MM.1S (cell line): ENCODE data around the gene ZFP69B.

Experiments used
- DNase-seq: peaks from one replicate; pipeline ENCODE4 v3.0.0-alpha.2; 2015
- H2AFZ ChIP-seq: fragments of 300-600 bp; sonication (generic); 2 replicates; pipeline ENCODE4 v1.6.0; 2016; ENCODE audit warnings: antibody characterized with exemption, low read length
- H3F3A ChIP-seq: fragments of 300-600 bp; sonication (generic); 2 replicates; pipeline ENCODE4 v1.6.1; 2016; ENCODE audit warnings: mild to moderate bottlenecking, antibody characterized with exemption, low read length, moderate library complexity, mixed read lengths; ENCODE audit not compliant: insufficient read depth
- H3K27ac ChIP-seq: fragments of 300-600 bp; sonication (generic); 2 replicates; pipeline ENCODE4 v1.5.1; 2016; ENCODE audit warnings: mild to moderate bottlenecking, low read length
- H3K27me3 ChIP-seq: fragments of 300-600 bp; sonication (generic); replicated peaks from 2 replicates; pipeline ENCODE4 v1.6.0; 2016; ENCODE audit warnings: low read length; ENCODE audit not compliant: insufficient read depth
- H3K36me3 ChIP-seq: fragments of 300-600 bp; sonication (generic); replicated peaks from 2 replicates; pipeline ENCODE4 v1.6.1; 2016; ENCODE audit warnings: mild to moderate bottlenecking, low read length, mixed read lengths; ENCODE audit not compliant: insufficient read depth
- H3K4me1 ChIP-seq: fragments of 300-600 bp; sonication (generic); 2 replicates; pipeline ENCODE4 v1.6.1; 2016; ENCODE audit warnings: low read length, mixed read lengths
- H3K4me2 ChIP-seq: fragments of 300-600 bp; sonication (generic); 2 replicates; pipeline ENCODE4 v1.6.0; 2016; ENCODE audit warnings: low read depth, low read length
- H3K4me3 ChIP-seq: fragments of 300-600 bp; sonication (generic); 2 replicates; pipeline ENCODE4 v1.5.1; 2016; ENCODE audit warnings: low read length, mixed read lengths
- H3K79me2 ChIP-seq: fragments of 300-600 bp; sonication (generic); 2 replicates; pipeline ENCODE4 v1.6.1; 2016; ENCODE audit warnings: mixed run types, low read length, mixed read lengths
- H3K9ac ChIP-seq: fragments of 300-600 bp; sonication (generic); 2 replicates; pipeline ENCODE4 v1.6.1; 2016; ENCODE audit warnings: low read length, mixed read lengths
- H3K9me2 ChIP-seq: fragments of 300-600 bp; sonication (generic); replicated peaks from 2 replicates; pipeline ENCODE4 v1.6.1; 2016; ENCODE audit warnings: mild to moderate bottlenecking, low read length, mixed read lengths; ENCODE audit not compliant: insufficient read depth
- H3K9me3 ChIP-seq: fragments of 300-600 bp; sonication (generic); replicated peaks from 2 replicates; pipeline ENCODE4 v1.6.1; 2016; ENCODE audit warnings: mild to moderate bottlenecking, low read length, mixed read lengths; ENCODE audit not compliant: insufficient read depth
- H4K20me1 ChIP-seq: fragments of 300-600 bp; sonication (generic); 2 replicates; pipeline ENCODE4 v1.6.1; 2016; ENCODE audit warnings: mild to moderate bottlenecking, low read length, moderate library complexity, mixed read lengths; ENCODE audit not compliant: insufficient read depth
- EZH2 ChIP-seq: fragments of 300-600 bp; sonication (generic); optimal IDR thresholded peaks from 2 replicates; pipeline ENCODE3; 2017; ENCODE audit warnings: low read depth, mild to moderate bottlenecking, antibody characterized with exemption, low read length, mixed read lengths
- EZH2phosphoT487 ChIP-seq: fragments of 300-600 bp; sonication (generic); IDR thresholded peaks from 2 replicates; pipeline ENCODE4 v1.6.1; 2018; ENCODE audit warnings: antibody characterized with exemption, low read length
- TF ChIP-seq, protein P1 (sequence below): fragments of 300-600 bp; sonication (generic); IDR thresholded peaks from 2 replicates; pipeline ENCODE4 v1.5.1; 2016; ENCODE audit warnings: antibody characterized with exemption, low read length, mixed read lengths

The ZFP69B gene

DNA sequence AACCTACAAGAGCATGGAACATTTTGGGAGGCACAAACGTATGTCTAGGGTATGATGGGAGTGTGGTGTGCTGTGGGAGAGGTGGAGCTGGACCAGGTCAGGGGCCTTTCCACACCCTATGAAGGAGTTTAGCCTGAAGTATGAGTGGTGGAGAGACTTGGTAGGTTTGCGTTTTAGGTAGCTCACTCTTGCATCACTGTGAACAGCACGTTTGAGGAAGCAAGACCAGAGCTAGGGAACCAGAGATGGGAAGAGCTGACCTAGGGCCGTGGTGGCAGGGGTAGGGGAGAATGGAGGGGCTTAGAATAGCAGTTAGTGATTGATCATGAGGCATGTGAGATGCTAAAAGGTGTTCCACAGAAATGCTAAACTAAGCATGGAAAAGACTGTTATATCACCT is 25.1 kb upstream of the ZFP69B start:
- H3K4me1 ChIP-seq, result no peaks in the 10 kb centered on the region
- no peaks in the 10 kb centered on the region for H3K36me3 ChIP-seq
- no peak overlapping the region for H3K27ac ChIP-seq
- no peaks in the 10 kb centered on the region for H3K27me3 ChIP-seq
- no peaks in the 10 kb centered on the region for H3K9me2 ChIP-seq
- no peak overlapping the region for H3K4me3 ChIP-seq
- no peaks in the 10 kb centered on the region for H3F3A ChIP-seq
- no peak overlapping the region for H2AFZ ChIP-seq
- no peak for TF ChIP-seq EZH2
- TF ChIP-seq EZH2phosphoT487, result no peak
- TF ChIP-seq, protein P1, sequence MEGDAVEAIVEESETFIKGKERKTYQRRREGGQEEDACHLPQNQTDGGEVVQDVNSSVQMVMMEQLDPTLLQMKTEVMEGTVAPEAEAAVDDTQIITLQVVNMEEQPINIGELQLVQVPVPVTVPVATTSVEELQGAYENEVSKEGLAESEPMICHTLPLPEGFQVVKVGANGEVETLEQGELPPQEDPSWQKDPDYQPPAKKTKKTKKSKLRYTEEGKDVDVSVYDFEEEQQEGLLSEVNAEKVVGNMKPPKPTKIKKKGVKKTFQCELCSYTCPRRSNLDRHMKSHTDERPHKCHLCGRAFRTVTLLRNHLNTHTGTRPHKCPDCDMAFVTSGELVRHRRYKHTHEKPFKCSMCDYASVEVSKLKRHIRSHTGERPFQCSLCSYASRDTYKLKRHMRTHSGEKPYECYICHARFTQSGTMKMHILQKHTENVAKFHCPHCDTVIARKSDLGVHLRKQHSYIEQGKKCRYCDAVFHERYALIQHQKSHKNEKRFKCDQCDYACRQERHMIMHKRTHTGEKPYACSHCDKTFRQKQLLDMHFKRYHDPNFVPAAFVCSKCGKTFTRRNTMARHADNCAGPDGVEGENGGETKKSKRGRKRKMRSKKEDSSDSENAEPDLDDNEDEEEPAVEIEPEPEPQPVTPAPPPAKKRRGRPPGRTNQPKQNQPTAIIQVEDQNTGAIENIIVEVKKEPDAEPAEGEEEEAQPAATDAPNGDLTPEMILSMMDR, result no peak
- H3K9me3 ChIP-seq, result no peaks in the 10 kb centered on the region
- no peak overlapping the region for H3K4me2 ChIP-seq
- no peak overlapping the region for H3K9ac ChIP-seq
- no peaks in the 10 kb centered on the region for H3K79me2 ChIP-seq
- no peaks in the 10 kb centered on the region for H4K20me1 ChIP-seq
- no peak for DNase-seq

DNA sequence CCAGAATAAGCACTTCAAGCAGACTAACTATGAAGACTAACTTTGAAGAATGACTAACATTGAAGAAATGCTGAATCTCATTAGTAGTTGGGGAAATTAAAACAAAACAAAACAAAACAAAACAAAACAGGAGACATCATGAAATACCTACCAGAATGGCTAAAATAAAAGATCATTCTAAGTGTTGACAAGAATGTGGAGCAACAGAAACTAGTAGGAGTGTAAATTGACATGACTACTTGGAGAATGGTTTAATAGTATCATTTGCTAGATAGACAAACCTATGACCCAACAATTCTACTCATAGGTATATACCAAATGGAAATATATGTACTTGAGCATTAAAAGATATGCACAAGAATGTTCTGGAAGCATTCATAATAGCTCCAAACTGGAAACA is 18.9 kb upstream of the ZFP69B start:
- no peaks in the 10 kb centered on the region for H3K9me3 ChIP-seq
- H3K36me3 ChIP-seq, result no peaks in the 10 kb centered on the region
- no peaks in the 10 kb centered on the region for H3K4me1 ChIP-seq
- TF ChIP-seq EZH2 (no peak), EZH2phosphoT487 (no peak)
- TF ChIP-seq, protein P1, result no peak
- H3K9me2 ChIP-seq, result no peaks in the 10 kb centered on the region
- H3F3A ChIP-seq, result no peaks in the 10 kb centered on the region
- no peak overlapping the region for H3K4me3 ChIP-seq
- no peak overlapping the region for H3K27ac ChIP-seq
- no peak for DNase-seq
- no peaks in the 10 kb centered on the region for H4K20me1 ChIP-seq
- no peak overlapping the region for H2AFZ ChIP-seq
- no peak overlapping the region for H3K4me2 ChIP-seq
- no peaks in the 10 kb centered on the region for H3K27me3 ChIP-seq
- H3K9ac ChIP-seq, result no peak overlapping the region
- no peaks in the 10 kb centered on the region for H3K79me2 ChIP-seq

DNA sequence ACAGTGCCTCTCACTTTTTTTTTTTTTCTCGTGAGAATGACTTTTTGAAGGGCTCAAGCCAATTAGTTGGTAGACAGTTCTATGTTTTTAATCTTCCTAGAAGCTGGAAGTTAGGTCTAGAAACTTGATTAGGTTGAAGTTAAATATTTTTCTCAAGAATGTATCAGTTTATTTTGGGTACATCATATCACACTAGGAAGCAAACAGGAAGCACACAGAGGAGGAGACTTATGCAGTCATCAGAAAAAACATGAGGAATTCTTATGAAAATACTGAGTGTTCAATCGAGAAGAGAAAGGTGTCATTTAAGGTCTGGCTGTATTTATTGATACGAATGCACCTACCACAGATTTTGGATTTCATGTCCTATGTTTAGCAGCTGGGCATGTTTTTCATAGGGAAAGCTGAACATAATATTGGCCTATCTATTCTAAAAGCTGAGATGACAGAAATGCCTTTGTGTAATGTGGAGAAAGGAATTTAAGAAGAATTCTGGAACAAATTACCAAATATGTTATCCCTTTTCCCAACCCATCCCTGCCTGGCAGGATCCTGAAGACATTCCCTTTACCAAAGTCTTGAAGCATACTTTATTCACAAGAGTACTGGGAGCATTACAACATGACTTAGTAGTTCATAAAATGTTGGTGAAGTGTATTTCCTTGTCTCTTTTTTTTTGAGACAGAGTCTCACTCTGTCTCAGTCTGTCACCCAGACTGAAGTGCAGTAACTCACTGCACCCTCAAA is 17.5 kb upstream of the ZFP69B start:
- Histone ChIP-seq H3K4me2 (no peak overlapping the region), H3K9ac (no peak overlapping the region)
- DNase-seq, result no peak

More for the DNA sequence above, 17.5 kb upstream of the ZFP69B start:
- Histone ChIP-seq H3F3A (no peaks in the 10 kb centered on the region), H3K79me2 (no peaks in the 10 kb centered on the region), H3K27me3 (no peaks in the 10 kb centered on the region), H4K20me1 (no peaks in the 10 kb centered on the region), H3K4me3 (no peak overlapping the region), H3K9me3 (no peaks in the 10 kb centered on the region), H3K27ac (no peak overlapping the region), H3K9me2 (no peaks in the 10 kb centered on the region), H2AFZ (no peak overlapping the region), H3K36me3 (no peaks in the 10 kb centered on the region), H3K4me1 (no peaks in the 10 kb centered on the region)
- TF ChIP-seq EZH2phosphoT487, result no peak
- TF ChIP-seq, protein P1, result no peak
